ENCODE results near the gene OR2B2.
"Not testable (repeated sequence)": the region's sequence is repeated elsewhere in the genome, so short reads cannot be mapped to it uniquely, and the experiment has no call there.

Gene OR2B2

GRCh38 chr6:27911956-27912446, at the start of gene OR2B2:
Gene OR2B2, minus strand, starts transcription at chr6:27912396. Its CDS starts 77 bp downstream, at chr6:27912319.
- Histone ChIP-seq H3K9me3 (ENCODE audit: control insufficient read depth in 2 of 2, low read length in 2 of 2) (no peaks in the 10 kb centered on the region), H3K27me3 (ENCODE audit: control insufficient read depth in 1 of 2, insufficient read depth in 2 of 2, low read length in 2 of 2) (no peaks in the 10 kb centered on the region), H3K36me3 (ENCODE audit: control insufficient read depth in 2 of 2, insufficient read depth in 2 of 2, low read length in 2 of 2) (no peaks in the 10 kb centered on the region), H3K9ac (ENCODE audit: low read length in 2 of 2) (no peak within 1 kb of the TSS), H3K4me1 (ENCODE audit: control insufficient read depth, insufficient read depth, low read length) (no peaks in the 10 kb centered on the region), H3K27ac (ENCODE audit: low read length) (no peak within 1 kb of the TSS), H3K4me3 (ENCODE audit: low read length in 2 of 2) (no peak within 1 kb of the TSS)

- no peak overlapping the region for H3K9ac ChIP-seq (ENCODE audit: low read length in 2 of 2)
- no peaks in the 10 kb centered on the region for H3K4me1 ChIP-seq (ENCODE audit: control insufficient read depth, insufficient read depth, low read length)
- no peaks in the 10 kb centered on the region for H3K36me3 ChIP-seq (ENCODE audit: control insufficient read depth in 2 of 2, insufficient read depth in 2 of 2, low read length in 2 of 2)
- no peak overlapping the region for H3K27ac ChIP-seq (ENCODE audit: low read length)
- no peaks in the 10 kb centered on the region for H3K9me3 ChIP-seq (ENCODE audit: control insufficient read depth in 2 of 2, low read length in 2 of 2)
- H3K27me3 ChIP-seq (ENCODE audit: control insufficient read depth in 1 of 2, insufficient read depth in 2 of 2, low read length in 2 of 2), result no peaks in the 10 kb centered on the region
- H3K4me3 ChIP-seq (ENCODE audit: low read length in 2 of 2), result no peak overlapping the region
Measured at GRCh38 chr6:27957516-27957915, 45.3 kb upstream of the OR2B2 start.

- H3K9me3 ChIP-seq (ENCODE audit: control insufficient read depth in 2 of 2, low read length in 2 of 2), result no peaks in the 10 kb centered on the region
- no peak within 1 kb of the TSS for H3K27ac ChIP-seq (ENCODE audit: low read length)
- H3K27me3 ChIP-seq (ENCODE audit: control insufficient read depth in 1 of 2, insufficient read depth in 2 of 2, low read length in 2 of 2), result no peaks in the 10 kb centered on the region
- H3K4me1 ChIP-seq (ENCODE audit: control insufficient read depth, insufficient read depth, low read length), result no peaks in the 10 kb centered on the region
- H3K4me3 ChIP-seq (ENCODE audit: low read length in 2 of 2), result no peak within 1 kb of the TSS
- no peak within 1 kb of the TSS for H3K9ac ChIP-seq (ENCODE audit: low read length in 2 of 2)
- no peaks in the 10 kb centered on the region for H3K36me3 ChIP-seq (ENCODE audit: control insufficient read depth in 2 of 2, insufficient read depth in 2 of 2, low read length in 2 of 2)
Measured at GRCh38 chr6:27956941-27957340, 44.7 kb upstream of the OR2B2 start, which contains the start of gene OR2B6. Gene OR2B6, plus strand, starts transcription at chr6:27957241. Its CDS starts 0 bp downstream, at chr6:27957241.

GRCh38 chr6:27951040-27951439, 38.8 kb upstream of the OR2B2 start:
- H3K9me3 ChIP-seq (ENCODE audit: control insufficient read depth in 2 of 2, low read length in 2 of 2), result no peaks in the 10 kb centered on the region
- no peak overlapping the region for H3K9ac ChIP-seq (ENCODE audit: low read length in 2 of 2)
- H3K27me3 ChIP-seq (ENCODE audit: control insufficient read depth in 1 of 2, insufficient read depth in 2 of 2, low read length in 2 of 2), result peaks cover 0 to 2% of the 10 kb centered on the region in 2 donors
- H3K36me3 ChIP-seq (ENCODE audit: control insufficient read depth in 2 of 2, insufficient read depth in 2 of 2, low read length in 2 of 2), result no peaks in the 10 kb centered on the region
- no peaks in the 10 kb centered on the region for H3K4me1 ChIP-seq (ENCODE audit: control insufficient read depth, insufficient read depth, low read length)
- no peak overlapping the region for H3K4me3 ChIP-seq (ENCODE audit: low read length in 2 of 2)
- no peak overlapping the region for H3K27ac ChIP-seq (ENCODE audit: low read length)

GRCh38 chr6:27948237-27948636, 36.0 kb upstream of the OR2B2 start:
- no peak overlapping the region for H3K4me3 ChIP-seq (ENCODE audit: low read length in 2 of 2)
- no peak overlapping the region for H3K27ac ChIP-seq (ENCODE audit: low read length)
- peaks cover 0 to 2% of the 10 kb centered on the region in 2 donors for H3K27me3 ChIP-seq (ENCODE audit: control insufficient read depth in 1 of 2, insufficient read depth in 2 of 2, low read length in 2 of 2)
- no peaks in the 10 kb centered on the region for H3K36me3 ChIP-seq (ENCODE audit: control insufficient read depth in 2 of 2, insufficient read depth in 2 of 2, low read length in 2 of 2)
- H3K4me1 ChIP-seq (ENCODE audit: control insufficient read depth, insufficient read depth, low read length), result no peaks in the 10 kb centered on the region
- H3K9me3 ChIP-seq (ENCODE audit: control insufficient read depth in 2 of 2, low read length in 2 of 2), result no peaks in the 10 kb centered on the region
- H3K9ac ChIP-seq (ENCODE audit: low read length in 2 of 2), result no peak overlapping the region

- not testable (repeated sequence) for H3K9ac ChIP-seq (ENCODE audit: low read length in 2 of 2); H3K27me3 ChIP-seq (ENCODE audit: control insufficient read depth in 1 of 2, insufficient read depth in 2 of 2, low read length in 2 of 2); H3K27ac ChIP-seq (ENCODE audit: low read length)
Measured at GRCh38 chr6:27943072-27943471, 30.9 kb upstream of the OR2B2 start.

GRCh38 chr6:27940766-27941165, 28.6 kb upstream of the OR2B2 start:
- no peak overlapping the region for H3K4me3 ChIP-seq (ENCODE audit: low read length in 2 of 2)
- H3K9me3 ChIP-seq (ENCODE audit: control insufficient read depth in 2 of 2, low read length in 2 of 2), result no peaks in the 10 kb centered on the region
- no peak overlapping the region for H3K27ac ChIP-seq (ENCODE audit: low read length)
- H3K9ac ChIP-seq (ENCODE audit: low read length in 2 of 2), result no peak overlapping the region
- peaks cover 0 to 4% of the 10 kb centered on the region in 2 donors for H3K27me3 ChIP-seq (ENCODE audit: control insufficient read depth in 1 of 2, insufficient read depth in 2 of 2, low read length in 2 of 2)
- no peaks in the 10 kb centered on the region for H3K4me1 ChIP-seq (ENCODE audit: control insufficient read depth, insufficient read depth, low read length)
- H3K36me3 ChIP-seq (ENCODE audit: control insufficient read depth in 2 of 2, insufficient read depth in 2 of 2, low read length in 2 of 2), result no peaks in the 10 kb centered on the region

More at GRCh38 chr6:27943072-27943471, 30.9 kb upstream of the OR2B2 start:
- H3K4me3 ChIP-seq (ENCODE audit: low read length in 2 of 2); H3K9me3 ChIP-seq (ENCODE audit: control insufficient read depth in 2 of 2, low read length in 2 of 2); H3K36me3 ChIP-seq (ENCODE audit: control insufficient read depth in 2 of 2, insufficient read depth in 2 of 2, low read length in 2 of 2); H3K4me1 ChIP-seq (ENCODE audit: control insufficient read depth, insufficient read depth, low read length): not testable (repeated sequence)

- Histone ChIP-seq H3K36me3 (ENCODE audit: control insufficient read depth in 2 of 2, insufficient read depth in 2 of 2, low read length in 2 of 2) (no peaks in the 10 kb centered on the region), H3K9me3 (ENCODE audit: control insufficient read depth in 2 of 2, low read length in 2 of 2) (no peaks in the 10 kb centered on the region), H3K9ac (ENCODE audit: low read length in 2 of 2) (no peak overlapping the region), H3K27ac (ENCODE audit: low read length) (no peak overlapping the region), H3K27me3 (ENCODE audit: control insufficient read depth in 1 of 2, insufficient read depth in 2 of 2, low read length in 2 of 2) (no peaks in the 10 kb centered on the region), H3K4me3 (ENCODE audit: low read length in 2 of 2) (no peak overlapping the region), H3K4me1 (ENCODE audit: control insufficient read depth, insufficient read depth, low read length) (no peaks in the 10 kb centered on the region)
Measured at GRCh38 chr6:27931209-27931608, 19.0 kb upstream of the OR2B2 start.

- H3K9ac ChIP-seq (ENCODE audit: low read length in 2 of 2); H3K9me3 ChIP-seq (ENCODE audit: control insufficient read depth in 2 of 2, low read length in 2 of 2); H3K4me3 ChIP-seq (ENCODE audit: low read length in 2 of 2); H3K27ac ChIP-seq (ENCODE audit: low read length); H3K36me3 ChIP-seq (ENCODE audit: control insufficient read depth in 2 of 2, insufficient read depth in 2 of 2, low read length in 2 of 2); H3K4me1 ChIP-seq (ENCODE audit: control insufficient read depth, insufficient read depth, low read length); H3K27me3 ChIP-seq (ENCODE audit: control insufficient read depth in 1 of 2, insufficient read depth in 2 of 2, low read length in 2 of 2): not testable (repeated sequence)
Measured at GRCh38 chr6:27929930-27930329, 17.7 kb upstream of the OR2B2 start.

- H3K4me1 ChIP-seq (ENCODE audit: control insufficient read depth, insufficient read depth, low read length); H3K27me3 ChIP-seq (ENCODE audit: control insufficient read depth in 1 of 2, insufficient read depth in 2 of 2, low read length in 2 of 2); H3K9me3 ChIP-seq (ENCODE audit: control insufficient read depth in 2 of 2, low read length in 2 of 2); H3K4me3 ChIP-seq (ENCODE audit: low read length in 2 of 2); H3K27ac ChIP-seq (ENCODE audit: low read length); H3K9ac ChIP-seq (ENCODE audit: low read length in 2 of 2); H3K36me3 ChIP-seq (ENCODE audit: control insufficient read depth in 2 of 2, insufficient read depth in 2 of 2, low read length in 2 of 2): not testable (repeated sequence)
Measured at GRCh38 chr6:27928041-27928440, 15.8 kb upstream of the OR2B2 start.

GRCh38 chr6:27924179-27924578, 12.0 kb upstream of the OR2B2 start:
- Histone ChIP-seq H3K4me3 (ENCODE audit: low read length in 2 of 2) (no peak overlapping the region), H3K27ac (ENCODE audit: low read length) (no peak overlapping the region), H3K27me3 (ENCODE audit: control insufficient read depth in 1 of 2, insufficient read depth in 2 of 2, low read length in 2 of 2) (no peaks in the 10 kb centered on the region), H3K4me1 (ENCODE audit: control insufficient read depth, insufficient read depth, low read length) (no peaks in the 10 kb centered on the region), H3K36me3 (ENCODE audit: control insufficient read depth in 2 of 2, insufficient read depth in 2 of 2, low read length in 2 of 2) (no peaks in the 10 kb centered on the region), H3K9me3 (ENCODE audit: control insufficient read depth in 2 of 2, low read length in 2 of 2) (no peaks in the 10 kb centered on the region), H3K9ac (ENCODE audit: low read length in 2 of 2) (no peak overlapping the region)
